Suprapubic skin (tissue), 4 donors: ENCODE data around the gene RBBP8NL. TPM values are rescaled to one million over a fixed set of nuclear protein-coding genes. Genes with fewer than 3 reads are reported as not detected.

Source experiments
- DNase-seq, 2 donors: peaks; one replicate each; pipeline ENCODE4 v3.0.0-alpha.2; 2019; ENCODE audit warnings: low spot score in 2 of 2
- H3K27ac ChIP-seq: fragments of 200-600 bp; sonication (generic); one replicate; pipeline ENCODE4 v1.5.1; 2019
- H3K27me3 ChIP-seq: fragments of 200-600 bp; sonication (generic); one replicate; pipeline ENCODE4 v1.5.1; 2019
- H3K36me3 ChIP-seq: fragments of 200-600 bp; sonication (generic); one replicate; pipeline ENCODE4 v1.5.1; 2019
- H3K4me1 ChIP-seq: fragments of 200-600 bp; sonication (generic); one replicate; pipeline ENCODE4 v1.5.1; 2019
- H3K4me3 ChIP-seq: fragments of 200-600 bp; sonication (generic); one replicate; pipeline ENCODE4 v1.5.1; 2019; ENCODE audit warnings: mild to moderate bottlenecking
- H3K9me3 ChIP-seq: fragments of 200-600 bp; sonication (generic); one replicate; pipeline ENCODE4 v1.5.1; 2019
- EP300 ChIP-seq: sonication (generic); formaldehyde crosslinking; IDR thresholded peaks from one replicate; pipeline ENCODE4 v1.6.1; 2017; ENCODE audit warnings: antibody characterized with exemption
- POLR2A ChIP-seq, 2 donors: fragments of 450-650 bp; IDR thresholded peaks; one replicate each; pipeline ENCODE4 v1.6.1; 2017; ENCODE audit warnings: antibody characterized with exemption in 2 of 2, mild to moderate bottlenecking in 2 of 2, moderate library complexity in 2 of 2
- POLR2AphosphoS5 ChIP-seq, 3 donors: sonication (generic); formaldehyde crosslinking; IDR thresholded peaks; one replicate each; pipeline ENCODE4 v1.6.1; 2017; ENCODE audit warnings: antibody characterized with exemption in 3 of 3
- WGBS: methylation state at CpG from one replicate; pipeline ENCODE4 v1.1.5; 2018; 5-methylcytosine and 5-hydroxymethylcytosine counted together
- total RNA-seq, 4 donors: library from RNA; depleted of rRNA; stranded (reverse); fragments of >200 nt; gene quantifications; one replicate each; pipeline ENCODE4 v1.1.0, GENCODE V29; 2016
- TF ChIP-seq, protein P1 (sequence below), 2 donors: fragments of 200-600 bp in 1 of 2; fragments of 450-650 bp in 1 of 2; sonication (generic) in 1 of 2; IDR thresholded peaks; one replicate each; pipeline ENCODE4 v1.5.1; 2016 to 2019; ENCODE audit warnings: antibody characterized with exemption in 2 of 2, mild to moderate bottlenecking in 1 of 2, moderate library complexity in 1 of 2

The RBBP8NL gene
- total RNA-seq, 4 donors from 2014 or later: 2.0 to 6.6 (median 3.9) TPM

DNA sequence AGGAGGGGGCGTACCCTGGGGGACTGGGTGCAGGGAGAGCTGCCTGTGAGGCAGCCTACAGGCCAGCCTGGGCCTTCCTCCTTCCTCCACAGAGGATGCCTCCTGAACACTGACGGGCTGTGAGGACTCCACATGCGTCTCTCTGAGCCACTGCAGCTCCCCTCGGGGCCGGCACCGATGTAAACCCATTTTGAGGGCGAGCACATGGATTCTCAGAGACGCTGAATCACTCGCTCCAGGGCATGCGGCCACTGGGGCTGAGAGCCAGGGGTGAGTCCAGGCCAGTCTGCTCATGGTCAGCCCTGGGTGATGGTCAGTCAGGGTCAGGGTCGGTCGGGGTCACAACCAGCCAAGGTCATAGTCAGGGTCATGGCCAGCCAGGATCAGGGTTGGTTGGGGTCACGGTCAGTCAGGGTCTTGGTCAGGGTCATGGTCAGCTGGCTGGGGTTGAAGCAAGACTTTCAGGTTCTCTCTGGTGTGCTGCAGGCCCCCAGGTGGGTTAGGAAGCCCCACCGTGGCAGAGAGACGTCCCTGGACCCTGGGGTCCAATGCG, 14.7 kb upstream of the RBBP8NL start:
- 100% methylated on average over 1 of the region's 16 CpGs for WGBS
- TF ChIP-seq POLR2A (IDR thresholded peaks at IDR 0.05): no peak
- H3K27ac ChIP-seq: no peak overlapping the region
- DNase-seq: no peak
- no peaks in the 10 kb centered on the region for H3K9me3 ChIP-seq
- no peak overlapping the region for H3K4me3 ChIP-seq
- peaks cover 73% of the 10 kb centered on the region for H3K27me3 ChIP-seq
- no peaks in the 10 kb centered on the region for H3K4me1 ChIP-seq
- no peaks in the 10 kb centered on the region for H3K36me3 ChIP-seq

DNA sequence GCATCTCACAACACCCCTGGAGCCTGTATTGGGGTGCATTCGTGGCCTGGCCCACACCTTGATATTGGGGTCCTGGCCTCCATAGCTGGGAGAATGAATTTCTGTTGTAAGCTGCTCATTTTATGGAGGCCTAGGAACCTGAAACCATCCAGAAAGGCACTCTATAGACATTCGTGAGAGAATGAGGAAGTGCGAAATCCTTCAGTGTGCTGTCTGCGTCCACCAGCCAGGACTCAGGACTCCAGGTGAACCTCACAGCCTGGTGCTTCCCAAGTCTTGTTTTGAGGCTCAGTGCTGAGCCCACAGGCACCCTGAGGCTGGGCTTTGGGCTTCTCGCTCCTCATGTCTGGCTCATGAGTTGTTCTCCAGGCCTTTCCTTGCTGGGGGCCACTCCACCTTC, 11.9 kb upstream of the RBBP8NL start:
- H3K36me3 ChIP-seq: no peaks in the 10 kb centered on the region
- H3K27me3 ChIP-seq: peaks cover 67% of the 10 kb centered on the region
- no peak for DNase-seq
- H3K27ac ChIP-seq: no peak overlapping the region
- H3K4me1 ChIP-seq: peaks cover 1% of the 10 kb centered on the region
- no peak overlapping the region for H3K4me3 ChIP-seq
- WGBS: 77% methylated on average over 5 of the region's 5 CpGs
- no peaks in the 10 kb centered on the region for H3K9me3 ChIP-seq
- TF ChIP-seq, protein P1, sequence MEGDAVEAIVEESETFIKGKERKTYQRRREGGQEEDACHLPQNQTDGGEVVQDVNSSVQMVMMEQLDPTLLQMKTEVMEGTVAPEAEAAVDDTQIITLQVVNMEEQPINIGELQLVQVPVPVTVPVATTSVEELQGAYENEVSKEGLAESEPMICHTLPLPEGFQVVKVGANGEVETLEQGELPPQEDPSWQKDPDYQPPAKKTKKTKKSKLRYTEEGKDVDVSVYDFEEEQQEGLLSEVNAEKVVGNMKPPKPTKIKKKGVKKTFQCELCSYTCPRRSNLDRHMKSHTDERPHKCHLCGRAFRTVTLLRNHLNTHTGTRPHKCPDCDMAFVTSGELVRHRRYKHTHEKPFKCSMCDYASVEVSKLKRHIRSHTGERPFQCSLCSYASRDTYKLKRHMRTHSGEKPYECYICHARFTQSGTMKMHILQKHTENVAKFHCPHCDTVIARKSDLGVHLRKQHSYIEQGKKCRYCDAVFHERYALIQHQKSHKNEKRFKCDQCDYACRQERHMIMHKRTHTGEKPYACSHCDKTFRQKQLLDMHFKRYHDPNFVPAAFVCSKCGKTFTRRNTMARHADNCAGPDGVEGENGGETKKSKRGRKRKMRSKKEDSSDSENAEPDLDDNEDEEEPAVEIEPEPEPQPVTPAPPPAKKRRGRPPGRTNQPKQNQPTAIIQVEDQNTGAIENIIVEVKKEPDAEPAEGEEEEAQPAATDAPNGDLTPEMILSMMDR (IDR thresholded peaks at IDR 0.05): no peak
- TF ChIP-seq POLR2AphosphoS5 (IDR thresholded peaks at IDR 0.05) (no peak), EP300 (no peak), POLR2A (IDR thresholded peaks at IDR 0.05) (no peak)

- DNase-seq: no peak
- Histone ChIP-seq H3K4me3 (no peak overlapping the region), H3K27ac (no peak overlapping the region), H3K27me3 (peaks cover 63% of the 10 kb centered on the region), H3K4me1 (peaks cover 10% of the 10 kb centered on the region), H3K9me3 (no peaks in the 10 kb centered on the region), H3K36me3 (no peaks in the 10 kb centered on the region)
- no peak for TF ChIP-seq POLR2A (IDR thresholded peaks at IDR 0.05)
- 64% methylated on average over 8 of the region's 24 CpGs for WGBS
These were observed 10.6 kb upstream of the RBBP8NL start for GRCh38 chr20:62437927-62438326.

DNA sequence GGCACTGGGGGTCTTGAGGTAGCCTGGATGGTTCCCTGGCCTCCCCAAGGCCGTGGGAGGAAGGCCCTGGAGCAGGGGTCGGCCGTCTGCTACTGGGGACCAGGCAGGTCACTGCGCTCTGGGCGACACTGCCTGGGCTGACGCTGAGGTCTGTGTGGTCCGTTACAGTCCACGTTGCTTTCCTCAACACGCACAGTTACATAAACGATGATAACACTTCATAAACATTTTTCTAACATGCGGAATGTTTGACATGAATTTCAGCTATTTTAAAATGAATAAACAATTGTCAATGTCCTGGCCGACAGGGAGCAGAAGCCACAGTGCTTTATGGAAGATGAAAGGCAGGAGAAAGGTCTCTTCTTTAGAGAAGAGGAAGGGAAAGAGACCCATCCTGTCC, 10.2 kb upstream of the RBBP8NL start:
- WGBS: 73% methylated on average over 6 of the region's 12 CpGs
- no peak overlapping the region for H3K27ac ChIP-seq
- TF ChIP-seq POLR2A (IDR thresholded peaks at IDR 0.05) (no peak), EP300 (no peak), POLR2AphosphoS5 (IDR thresholded peaks at IDR 0.05) (no peak)
- TF ChIP-seq, protein P1 (IDR thresholded peaks at IDR 0.05): no peak
- DNase-seq: no peak
- peaks cover 10% of the 10 kb centered on the region for H3K4me1 ChIP-seq
- no peaks in the 10 kb centered on the region for H3K9me3 ChIP-seq
- H3K27me3 ChIP-seq: peaks cover 62% of the 10 kb centered on the region
- H3K36me3 ChIP-seq: no peaks in the 10 kb centered on the region
- no peak overlapping the region for H3K4me3 ChIP-seq

DNA sequence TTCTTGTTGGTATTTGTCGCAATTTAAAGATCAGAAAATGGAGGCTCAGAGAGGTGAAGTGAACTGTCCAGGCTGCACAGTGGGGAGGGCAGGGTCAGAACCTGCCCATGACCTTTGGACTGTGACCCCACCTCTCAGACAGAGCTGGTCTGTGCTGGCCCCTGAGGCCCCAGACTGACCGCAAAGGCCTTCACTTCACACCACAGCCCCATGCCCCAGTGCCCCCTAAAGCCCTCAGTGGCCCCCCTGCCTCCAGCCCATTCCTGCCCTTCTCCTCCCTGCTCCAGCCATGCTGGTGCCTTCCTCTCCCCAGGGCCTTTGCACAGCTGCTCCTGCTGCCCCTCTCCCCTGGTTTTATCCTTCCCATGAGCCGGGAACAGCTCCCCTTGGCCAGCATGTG, 9.4 kb upstream of the RBBP8NL start:
- TF ChIP-seq, protein P1 (IDR thresholded peaks at IDR 0.05): no peak
- TF ChIP-seq EP300 (no peak), POLR2A (IDR thresholded peaks at IDR 0.05) (no peak), POLR2AphosphoS5 (IDR thresholded peaks at IDR 0.05) (no peak)
- Histone ChIP-seq H3K9me3 (no peaks in the 10 kb centered on the region), H3K27ac (no peak overlapping the region), H3K4me1 (peaks cover 10% of the 10 kb centered on the region), H3K36me3 (no peaks in the 10 kb centered on the region), H3K4me3 (no peak overlapping the region), H3K27me3 (peaks cover 57% of the 10 kb centered on the region)
- 95% methylated on average over 3 of the region's 3 CpGs for WGBS
- no peak for DNase-seq

DNA sequence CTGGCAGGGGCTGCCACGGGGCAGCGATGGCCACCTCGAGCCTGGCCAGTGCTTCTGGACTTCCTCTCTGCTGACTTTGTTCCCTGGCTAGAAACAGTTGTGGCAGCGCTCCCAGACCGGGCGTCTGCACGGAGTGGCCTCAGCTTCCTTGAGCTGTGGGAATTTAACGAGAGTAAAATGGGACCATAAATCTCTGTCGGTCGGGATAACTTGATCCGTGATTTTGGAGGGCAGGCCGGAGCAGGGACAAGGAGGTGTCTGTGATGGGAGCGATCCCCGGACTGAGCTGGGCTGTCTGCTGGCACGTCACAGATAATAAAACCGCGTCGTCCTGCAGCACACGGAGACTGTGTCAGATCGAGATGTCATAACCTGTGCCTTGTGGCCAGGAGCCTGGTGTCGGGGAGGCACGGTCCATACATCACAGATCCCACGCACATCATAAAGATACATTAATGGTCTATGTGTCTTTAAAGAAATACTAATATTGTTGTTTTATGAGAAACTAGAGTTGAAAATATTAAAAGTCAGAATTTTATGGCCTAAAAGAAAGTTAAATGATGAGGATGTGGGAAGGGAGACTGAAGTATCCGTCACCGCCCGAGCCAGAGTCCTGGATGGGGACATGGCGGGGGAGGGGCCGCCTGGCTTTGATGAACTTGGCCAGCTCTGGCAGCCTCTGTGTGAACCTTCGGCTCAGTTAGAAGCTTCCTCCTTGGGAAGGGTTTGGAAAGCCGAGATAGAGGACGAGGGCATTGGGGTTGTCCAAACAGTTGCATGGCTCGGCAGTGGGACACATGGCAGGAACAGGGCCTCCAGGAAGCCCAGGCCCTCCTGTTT, 6.5 kb upstream of the RBBP8NL start:
- H3K4me3 ChIP-seq: no peak overlapping the region
- TF ChIP-seq, protein P1 (IDR thresholded peaks at IDR 0.05): no peak
- TF ChIP-seq POLR2A (IDR thresholded peaks at IDR 0.05) (no peak), EP300 (no peak), POLR2AphosphoS5 (IDR thresholded peaks at IDR 0.05) (no peak)
- no peak overlapping the region for H3K27ac ChIP-seq
- no peaks in the 10 kb centered on the region for H3K36me3 ChIP-seq
- peaks cover 10% of the 10 kb centered on the region for H3K4me1 ChIP-seq
- WGBS: 44% methylated on average over 30 of the region's 32 CpGs
- no peaks in the 10 kb centered on the region for H3K9me3 ChIP-seq
- DNase-seq: no peak
- H3K27me3 ChIP-seq: peaks cover 45% of the 10 kb centered on the region
